Natural killer cell treated with Interleukin-12 subunit alpha and Interleukin-12 subunit beta and Interleukin-15 and Interleukin-18, amount 100 ng/mL, for 72 hours (primary cell): ENCODE data around the gene ORC2. TPM values are rescaled to one million over a fixed set of nuclear protein-coding genes. Genes with fewer than 3 reads are reported as not detected.
"Not testable (repeated sequence)": the region's sequence is repeated elsewhere in the genome, so short reads cannot be mapped to it uniquely, and the experiment has no call there.

ENCODE experiments used
- ATAC-seq, 2 donors: fragments of 150-1000 bp; cut with Tn5 transposase in 1 of 2; sonication (Bioruptor Pico), chemical (Tn5 transposase) in 1 of 2; 2 replicates each; pipeline ENCODE4 v1.10.0; 2021
- DNase-seq: peaks from one replicate; pipeline ENCODE4 v3.0.0; 2022; ENCODE audit warnings: low spot score
- H3K27ac Mint-ChIP-seq, 2 donors: 1 replicate in 1 of 2; 2 replicates in 1 of 2; pipeline ENCODE4 v1.8.0; 2022; ENCODE audit warnings: mixed read lengths in 2 of 2, mild to moderate bottlenecking in 1 of 2, moderate library complexity in 1 of 2
- H3K27me3 Mint-ChIP-seq, 2 donors: 1 replicate in 1 of 2; 2 replicates in 1 of 2; pipeline ENCODE4 v1.8.0; 2022; ENCODE audit warnings: mixed read lengths in 2 of 2
- H3K36me3 Mint-ChIP-seq: one replicate; pipeline ENCODE4 v1.8.0; 2022; ENCODE audit warnings: mixed read lengths
- H3K4me1 Mint-ChIP-seq, 2 donors: 1 replicate in 1 of 2; 2 replicates in 1 of 2; pipeline ENCODE4 v1.8.0; 2022; ENCODE audit warnings: low read depth in 2 of 2, mixed read lengths in 2 of 2, mild to moderate bottlenecking in 1 of 2
- H3K4me3 Mint-ChIP-seq: one replicate; pipeline ENCODE4 v1.8.0; 2022; ENCODE audit warnings: mixed read lengths
- H3K9me3 Mint-ChIP-seq: 2 replicates; pipeline ENCODE4 v1.8.0; 2022; ENCODE audit warnings: mixed read lengths
- total RNA-seq, 2 donors: library from RNA; stranded (reverse); gene quantifications; one replicate each; pipeline ENCODE4 v1.2.3, GENCODE V29; 2022

Gene ORC2
- total RNA-seq, 2 donors from 2014 or later = 33.8 to 43.9 TPM

GRCh38 chr2:200909958-200910357 is 53.5 kb downstream of the ORC2 start:
- ATAC-seq (no peak), DNase-seq (no peak)
- Mint-ChIP-seq H3K4me1 (peaks cover 0 to 5% of the 10 kb centered on the region in 2 donors), H3K9me3 (no peaks in the 10 kb centered on the region), H3K27me3 (no peaks in the 10 kb centered on the region), H3K4me3 (no peak overlapping the region), H3K27ac (no peak overlapping the region), H3K36me3 (peaks cover 23% of the 10 kb centered on the region)

- Mint-ChIP-seq H3K4me3 (no peak overlapping the region), H3K36me3 (peaks cover 12% of the 10 kb centered on the region), H3K27me3 (no peaks in the 10 kb centered on the region), H3K4me1 (peaks cover 7 to 8% of the 10 kb centered on the region in 2 donors), H3K9me3 (no peaks in the 10 kb centered on the region), H3K27ac (peak overlapping the region in 1 of 2 donors; percentile 54)
- ATAC-seq (peak; percentile 55 to 61), DNase-seq (no peak)
Measured at GRCh38 chr2:200905618-200906296, 57.7 kb downstream of the ORC2 start.

GRCh38 chr2:200901459-200902072 is 61.9 kb downstream of the ORC2 start:
- Mint-ChIP-seq H3K4me3 (no peak overlapping the region), H3K27me3 (no peaks in the 10 kb centered on the region)

GRCh38 chr2:200899482-200899881 is 64.0 kb downstream of the ORC2 start:
- no peak for ATAC-seq
- Mint-ChIP-seq H3K4me3 (no peak overlapping the region), H3K4me1 (peaks cover 9 to 15% of the 10 kb centered on the region in 2 donors), H3K27me3 (no peaks in the 10 kb centered on the region), H3K36me3 (peaks cover 39% of the 10 kb centered on the region), H3K9me3 (no peaks in the 10 kb centered on the region), H3K27ac (peak overlapping the region in 1 of 2 donors; percentile 16)
- DNase-seq = no peak

More at GRCh38 chr2:200901459-200902072, 61.9 kb downstream of the ORC2 start:
- Mint-ChIP-seq H3K9me3 (no peaks in the 10 kb centered on the region), H3K36me3 (peaks cover 30% of the 10 kb centered on the region), H3K27ac (peak overlapping the region; percentile 77 to 80), H3K4me1 (peaks cover 11 to 15% of the 10 kb centered on the region in 2 donors)
- ATAC-seq = peak; percentile 95 to 98
- peak; percentile 78 for DNase-seq

DNA sequence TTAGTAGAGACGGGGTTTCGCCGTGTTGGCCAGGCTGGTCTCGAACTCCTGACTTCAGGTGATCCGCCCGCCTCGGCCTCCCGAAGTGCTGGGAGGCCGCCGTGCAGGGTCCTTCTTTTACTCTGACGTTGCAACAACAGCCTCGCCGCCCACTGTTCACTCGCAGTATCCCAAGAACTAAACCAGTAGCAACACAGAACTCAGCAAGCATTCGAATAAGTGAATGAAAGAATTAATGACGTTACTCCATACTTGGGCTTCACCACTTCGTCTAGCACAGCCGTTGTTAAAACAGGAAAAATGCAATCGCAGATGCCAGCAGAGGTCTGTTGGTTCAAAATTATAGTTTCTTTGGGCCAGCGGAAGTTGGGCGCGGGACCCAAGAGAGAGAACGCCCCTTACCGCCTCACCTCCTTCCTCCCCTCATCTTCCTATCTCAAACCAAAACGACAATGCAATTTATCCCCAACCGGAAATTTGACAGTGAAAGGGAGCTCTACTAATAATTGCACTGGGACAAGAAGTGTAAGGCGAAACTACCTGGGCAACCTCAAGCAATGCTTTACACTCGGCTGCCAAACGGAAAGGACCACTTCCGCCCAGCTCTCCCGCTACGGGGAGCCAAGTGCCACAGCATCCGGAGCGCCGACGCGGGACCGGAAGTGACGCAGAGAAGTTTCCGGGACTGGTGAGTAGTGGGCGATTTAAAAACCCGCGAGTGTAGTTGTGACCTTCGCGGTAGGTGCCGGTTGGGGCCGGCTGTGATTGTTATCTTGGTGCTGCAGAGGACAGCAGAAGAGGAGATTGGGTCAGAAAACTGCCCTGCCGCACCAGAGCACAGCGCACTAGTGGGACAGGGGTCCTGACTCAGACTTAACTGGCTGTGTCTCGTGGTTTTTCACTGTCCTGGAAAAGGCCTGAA is 74.5 kb downstream of the ORC2 start, which contains the start of the genes NIF3L1 and PPIL3:
TSS of gene NIF3L1 (plus strand) at position 668 of the 922 bp plus-strand sequence. CDS start 2,573 bp downstream, outside the sequence.
TSS of gene PPIL3 (minus strand) at position 374 of the 922 bp plus-strand sequence. CDS start 1,462 bp downstream, outside the sequence.
- no peaks in the 10 kb centered on the region for H3K27me3 Mint-ChIP-seq
- peak within 1 kb of the TSS; percentile 99 for H3K4me3 Mint-ChIP-seq
- peaks cover 35 to 45% of the 10 kb centered on the region in 2 donors for H3K4me1 Mint-ChIP-seq
- H3K27ac Mint-ChIP-seq = peak within 1 kb of the TSS; percentile 99 to 100
- DNase-seq (peak; percentile 98), ATAC-seq (peak; percentile 95)
- H3K36me3 Mint-ChIP-seq = no peaks in the 10 kb centered on the region
- no peaks in the 10 kb centered on the region for H3K9me3 Mint-ChIP-seq

DNA sequence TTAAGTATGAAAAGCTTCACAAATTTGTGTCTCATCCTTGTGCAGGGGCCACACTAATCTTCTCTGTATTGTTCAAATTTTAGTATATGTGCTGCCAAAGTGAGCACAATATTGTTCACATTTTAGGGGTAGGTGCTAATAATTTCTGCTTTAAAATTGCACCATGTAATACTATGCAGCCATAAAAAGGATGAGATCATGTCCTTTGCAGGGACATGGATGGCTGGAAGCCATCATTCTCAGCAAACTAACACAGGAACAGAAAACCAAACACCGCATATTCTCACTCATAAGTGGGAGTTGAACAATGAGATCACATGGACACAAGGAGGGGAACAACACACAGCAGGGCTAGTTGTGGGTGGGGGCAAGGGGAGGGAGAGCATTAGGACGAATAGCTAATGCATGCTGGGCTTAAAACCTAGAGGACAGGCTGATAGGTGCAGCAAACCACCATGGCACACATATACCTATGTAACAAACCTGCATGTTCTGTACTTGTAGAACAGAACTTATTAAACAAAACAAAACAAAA is 81.7 kb downstream of the ORC2 start:
- H3K36me3 Mint-ChIP-seq, H3K4me3 Mint-ChIP-seq, H3K27me3 Mint-ChIP-seq, H3K27ac Mint-ChIP-seq, DNase-seq, H3K9me3 Mint-ChIP-seq, ATAC-seq, H3K4me1 Mint-ChIP-seq: not testable (repeated sequence)

DNA sequence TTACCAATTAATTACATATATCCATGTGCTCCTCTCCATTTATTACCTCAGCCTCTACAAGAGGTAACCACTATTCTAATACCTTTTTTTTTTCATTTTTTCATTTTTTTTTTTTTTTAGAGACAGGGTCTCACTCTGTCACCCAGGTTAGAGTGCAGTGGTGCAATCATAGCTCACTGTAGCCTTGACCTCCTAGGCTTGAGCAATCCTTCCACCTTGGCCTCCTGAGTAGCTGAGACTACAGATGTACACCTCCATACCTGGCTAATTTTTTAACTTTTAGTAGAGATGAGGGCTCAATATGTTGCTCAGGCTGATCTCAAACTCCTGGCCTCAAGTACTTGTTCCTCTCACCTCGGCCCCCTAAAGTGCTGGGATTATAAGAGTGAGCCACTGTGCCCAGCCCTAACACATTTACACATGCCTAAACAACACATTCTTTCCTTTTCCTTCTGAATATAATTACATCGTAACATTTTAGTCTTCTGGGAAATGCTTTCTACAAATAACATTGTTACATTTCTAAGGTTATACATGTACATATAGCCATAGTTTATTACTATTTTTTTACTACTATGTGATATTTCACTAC is 85.1 kb downstream of the ORC2 start:
- Mint-ChIP-seq H3K4me1 (peaks cover 0 to 3% of the 10 kb centered on the region in 2 donors), H3K27me3 (no peaks in the 10 kb centered on the region), H3K4me3 (no peak overlapping the region), H3K9me3 (no peaks in the 10 kb centered on the region), H3K36me3 (peaks cover 5% of the 10 kb centered on the region), H3K27ac (no peak overlapping the region)
- ATAC-seq = no peak
- no peak for DNase-seq

GRCh38 chr2:200877443-200877842 is 86.0 kb downstream of the ORC2 start:
- DNase-seq = no peak
- Mint-ChIP-seq H3K36me3 (peaks cover 5% of the 10 kb centered on the region), H3K27ac (no peak overlapping the region), H3K9me3 (no peaks in the 10 kb centered on the region), H3K4me3 (no peak overlapping the region), H3K4me1 (peaks cover 0 to 3% of the 10 kb centered on the region in 2 donors), H3K27me3 (no peaks in the 10 kb centered on the region)
- ATAC-seq = no peak

DNA sequence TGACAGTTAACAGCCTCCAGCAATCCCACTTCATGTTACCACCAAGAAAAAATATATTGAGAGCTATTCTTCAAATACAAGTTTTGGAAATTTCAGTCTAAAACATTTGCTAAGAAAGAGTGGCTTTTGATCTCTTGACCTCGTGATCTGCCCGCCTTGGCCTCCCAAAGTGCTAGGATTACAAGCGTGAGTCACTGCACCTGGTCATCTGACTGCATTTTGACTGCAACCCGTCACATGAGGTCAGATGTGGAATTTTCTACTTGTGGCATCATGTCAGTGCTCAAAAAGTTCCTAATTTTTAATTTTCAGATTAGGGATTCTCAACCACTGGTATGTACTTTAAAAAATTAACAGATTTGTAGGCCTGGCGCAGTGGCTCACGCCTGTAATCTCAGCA is 89.9 kb downstream of the ORC2 start:
- no peaks in the 10 kb centered on the region for H3K9me3 Mint-ChIP-seq
- no peak for DNase-seq
- peaks cover under 1% of the 10 kb centered on the region for H3K36me3 Mint-ChIP-seq
- no peaks in the 10 kb centered on the region for H3K27me3 Mint-ChIP-seq
- no peak for ATAC-seq
- H3K27ac Mint-ChIP-seq = no peak overlapping the region
- no peak overlapping the region for H3K4me3 Mint-ChIP-seq
- peaks cover 0 to 7% of the 10 kb centered on the region in 2 donors for H3K4me1 Mint-ChIP-seq

DNA sequence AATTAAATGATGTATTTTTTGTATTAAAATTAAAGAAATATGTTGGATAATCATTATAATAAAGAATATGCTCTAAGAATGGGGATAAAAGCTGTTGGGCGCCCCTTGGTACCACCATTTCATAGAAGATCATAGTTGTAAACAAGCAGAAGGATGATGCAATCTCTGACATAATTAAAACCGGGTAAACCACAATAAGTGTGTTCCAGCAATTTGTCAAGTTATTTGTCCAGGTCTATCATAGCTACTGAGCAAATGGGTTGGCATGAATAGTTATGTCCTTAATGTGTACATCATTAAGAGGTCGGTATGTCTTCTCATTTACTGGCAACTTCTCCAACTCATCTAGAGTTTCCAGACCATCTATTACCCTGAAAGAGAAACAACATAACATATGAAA is 92.3 kb downstream of the ORC2 start:
- ATAC-seq = no peak
- Mint-ChIP-seq H3K27me3 (no peaks in the 10 kb centered on the region), H3K9me3 (no peaks in the 10 kb centered on the region), H3K27ac (no peak overlapping the region), H3K4me3 (no peak overlapping the region), H3K36me3 (no peaks in the 10 kb centered on the region), H3K4me1 (peaks cover 0 to 8% of the 10 kb centered on the region in 2 donors)
- no peak for DNase-seq

DNA sequence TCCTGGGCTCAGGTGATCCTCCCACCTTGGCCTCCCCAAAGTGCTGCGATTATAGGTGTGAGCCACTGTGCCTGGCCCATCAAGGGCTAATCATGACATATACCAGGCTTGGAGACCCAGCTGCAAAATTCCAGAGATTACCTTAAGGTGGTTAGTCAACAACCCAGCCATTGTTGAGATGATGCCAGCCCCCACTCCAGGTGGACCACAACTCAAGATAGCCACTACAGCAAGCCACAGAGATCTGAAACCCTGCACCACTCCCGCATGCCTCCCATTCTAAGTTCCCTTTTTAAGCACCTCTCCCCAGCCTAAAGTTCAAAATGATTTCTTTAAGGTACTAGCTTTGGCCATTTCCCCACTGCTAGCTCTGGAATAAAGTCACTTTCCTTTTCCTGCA is 94.4 kb downstream of the ORC2 start:
- Mint-ChIP-seq H3K27ac (no peak overlapping the region), H3K36me3 (peaks cover 1% of the 10 kb centered on the region), H3K9me3 (no peaks in the 10 kb centered on the region), H3K27me3 (no peaks in the 10 kb centered on the region), H3K4me1 (peaks cover 7 to 8% of the 10 kb centered on the region in 2 donors), H3K4me3 (no peak overlapping the region)
- DNase-seq = no peak
- ATAC-seq = no peak

- DNase-seq (peak; percentile 94), ATAC-seq (peak; percentile 94 to 95)
- Mint-ChIP-seq H3K27me3 (no peaks in the 10 kb centered on the region), H3K9me3 (no peaks in the 10 kb centered on the region), H3K4me1 (peaks cover 33 to 38% of the 10 kb centered on the region in 2 donors), H3K36me3 (peaks cover 38% of the 10 kb centered on the region), H3K4me3 (peak within 1 kb of the TSS; percentile 99), H3K27ac (peak within 1 kb of the TSS; percentile 94 to 96)
Measured at GRCh38 chr2:200864176-200865034, 99.1 kb downstream of the ORC2 start, which contains the start of gene CLK1. TSS of gene CLK1 (minus strand) at chr2:200864658. CDS start at chr2:200861862, 2,796 bp downstream.
